Activated naive CD4-positive, alpha-beta T cell treated with anti-CD3 and anti-CD28 coated beads, Interleukin-2, amount 50 U/mL, for 72 hours (primary cell): ENCODE results near the gene RGS6. TPM values are rescaled to one million over a fixed set of nuclear protein-coding genes. Genes with fewer than 3 reads are reported as not detected.

Experiments used
- ATAC-seq, 2 donors: fragments of 150-1000 bp; cut with Tn5 transposase; 2 replicates each; pipeline ENCODE4 v1.10.0; 2021; ENCODE audit warnings: mild to moderate bottlenecking in 2 of 2, moderate library complexity in 2 of 2
- DNase-seq, 2 donors: peaks; one replicate each; pipeline ENCODE4 v3.0.0; 2021 to 2022; ENCODE audit warnings: low spot score in 2 of 2
- H3K27ac Mint-ChIP-seq, 2 donors: one replicate each; pipeline ENCODE4 v1.8.0; 2022; ENCODE audit warnings: mild to moderate bottlenecking in 2 of 2, mixed read lengths in 2 of 2
- H3K36me3 Mint-ChIP-seq, 2 donors: one replicate each; pipeline ENCODE4 v1.8.0; 2022; ENCODE audit warnings: mixed read lengths in 2 of 2
- H3K9me3 Mint-ChIP-seq, 2 donors: one replicate each; pipeline ENCODE4 v1.8.0; 2022; ENCODE audit warnings: mixed read lengths in 2 of 2
- total RNA-seq, 2 donors: library from RNA; stranded (reverse); gene quantifications; one replicate each; pipeline ENCODE4 v1.2.3, GENCODE V29; 2022

Gene RGS6
- total RNA-seq, 2 donors from 2014 or later: 0.61 to 0.64 TPM

DNA sequence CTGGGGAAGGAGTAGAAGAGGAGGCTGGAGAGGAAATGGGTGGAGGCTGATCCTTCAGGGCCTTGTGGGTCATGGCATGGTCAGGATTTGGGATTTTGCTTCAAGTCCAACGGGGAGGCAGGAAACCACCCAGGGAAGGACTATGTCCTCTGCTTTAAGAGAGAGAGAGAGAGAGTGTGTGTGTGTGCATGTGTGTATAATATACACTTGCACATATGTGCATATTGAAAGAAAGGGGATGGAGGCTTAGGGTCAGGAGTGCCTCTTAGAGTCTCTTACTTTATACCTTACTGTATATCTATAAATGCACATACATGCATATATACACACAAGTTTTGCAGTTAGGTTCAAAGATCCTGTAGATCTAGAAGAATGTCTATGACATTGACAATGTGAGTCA is 94.8 kb downstream of the RGS6 start:
- ATAC-seq (no peak), DNase-seq (no peak)
- Mint-ChIP-seq H3K27ac (no peak overlapping the region), H3K36me3 (no peaks in the 10 kb centered on the region), H3K9me3 (peaks cover 0 to 6% of the 10 kb centered on the region in 2 donors)

DNA sequence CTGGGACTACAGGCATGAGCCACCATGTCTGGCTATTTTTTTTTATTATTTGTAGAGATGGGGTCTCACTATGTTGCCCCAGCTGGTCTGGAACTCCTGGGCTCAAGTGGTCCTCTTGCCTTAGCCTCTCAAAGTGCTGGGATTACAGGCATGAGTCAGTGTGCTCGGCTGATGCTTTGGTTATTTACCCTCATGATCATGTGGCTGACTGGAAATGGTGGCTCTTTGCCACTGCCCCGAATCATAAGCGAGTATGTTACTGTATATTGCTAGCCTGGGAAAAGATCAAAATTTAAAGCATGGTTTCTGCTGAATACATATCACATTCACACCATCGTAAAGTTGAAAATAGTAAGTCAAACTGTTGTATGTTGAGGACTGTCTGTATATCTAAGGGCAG is 101.1 kb downstream of the RGS6 start:
- DNase-seq: no peak
- H3K27ac Mint-ChIP-seq: no peak overlapping the region
- H3K36me3 Mint-ChIP-seq: no peaks in the 10 kb centered on the region
- peaks cover 0 to 6% of the 10 kb centered on the region in 2 donors for H3K9me3 Mint-ChIP-seq
- ATAC-seq: no peak

DNA sequence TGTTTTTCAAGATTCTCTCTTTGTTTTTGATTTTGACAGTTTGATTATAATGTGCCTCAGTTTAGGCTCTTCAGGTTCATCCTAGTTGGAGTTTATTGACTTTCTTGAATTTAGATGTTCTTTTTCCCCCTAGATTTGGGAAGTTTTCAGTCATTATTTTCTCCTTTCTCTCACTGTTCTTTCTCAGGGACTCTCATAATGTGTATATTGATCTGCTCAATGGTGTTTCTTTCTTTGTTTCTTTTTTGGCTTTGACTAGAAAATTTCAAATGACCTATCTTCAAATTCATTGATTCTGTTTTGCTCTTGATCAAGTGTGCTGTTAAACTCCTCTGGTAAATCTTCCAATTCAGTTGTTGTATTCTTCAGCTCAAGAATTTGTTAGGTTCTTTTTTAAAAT is 108.3 kb downstream of the RGS6 start:
- ATAC-seq: no peak
- DNase-seq: no peak
- H3K9me3 Mint-ChIP-seq: peaks cover 11% of the 10 kb centered on the region in 2 donors
- H3K27ac Mint-ChIP-seq: no peak overlapping the region
- peaks cover 0 to 15% of the 10 kb centered on the region in 2 donors for H3K36me3 Mint-ChIP-seq

DNA sequence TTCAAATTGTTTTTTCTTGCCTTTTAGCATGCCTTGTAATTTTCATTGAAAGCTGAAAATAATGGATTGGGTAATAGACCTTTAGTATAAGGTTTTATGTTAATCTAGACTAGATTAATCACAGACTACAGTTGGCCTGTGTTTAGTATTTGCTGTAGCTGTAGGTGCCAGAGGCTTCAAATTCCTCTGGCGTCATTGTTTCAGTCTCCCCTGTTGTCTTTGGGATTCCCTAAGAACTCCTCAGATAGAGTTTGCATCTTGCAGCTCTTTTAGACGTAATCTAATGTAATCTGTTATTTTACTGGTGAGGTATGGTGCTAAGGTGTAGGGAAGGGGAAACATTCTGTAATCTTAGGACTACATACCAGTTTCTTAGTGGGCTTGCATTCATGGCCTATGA is 113.0 kb downstream of the RGS6 start:
- no peak overlapping the region for H3K27ac Mint-ChIP-seq
- peaks cover 0 to 14% of the 10 kb centered on the region in 2 donors for H3K36me3 Mint-ChIP-seq
- no peak for ATAC-seq
- peaks cover 5 to 11% of the 10 kb centered on the region in 2 donors for H3K9me3 Mint-ChIP-seq
- no peak for DNase-seq

DNA sequence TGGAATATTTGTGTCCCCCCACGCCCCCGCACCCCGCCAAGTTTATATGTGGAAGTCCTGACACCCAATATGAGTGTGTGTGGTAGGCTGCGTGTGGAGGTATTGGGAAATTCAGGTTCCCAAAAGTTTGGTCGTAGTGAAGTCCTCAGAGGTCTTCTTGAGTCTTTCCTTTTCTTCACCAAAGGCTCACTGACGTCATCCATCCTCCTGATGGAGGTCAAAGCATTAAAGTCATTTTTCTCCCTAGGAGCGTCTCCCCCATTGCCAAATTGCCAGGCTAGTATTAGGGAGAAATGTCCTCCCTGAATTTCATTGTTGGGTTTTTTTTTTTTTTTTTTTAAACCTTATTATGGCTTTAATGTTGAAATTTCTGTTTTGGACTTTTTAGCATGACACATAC is 113.7 kb downstream of the RGS6 start:
- Mint-ChIP-seq H3K36me3 (peaks cover 0 to 8% of the 10 kb centered on the region in 2 donors), H3K9me3 (peaks cover 5% of the 10 kb centered on the region in 2 donors), H3K27ac (no peak overlapping the region)
- ATAC-seq (no peak), DNase-seq (no peak)

DNA sequence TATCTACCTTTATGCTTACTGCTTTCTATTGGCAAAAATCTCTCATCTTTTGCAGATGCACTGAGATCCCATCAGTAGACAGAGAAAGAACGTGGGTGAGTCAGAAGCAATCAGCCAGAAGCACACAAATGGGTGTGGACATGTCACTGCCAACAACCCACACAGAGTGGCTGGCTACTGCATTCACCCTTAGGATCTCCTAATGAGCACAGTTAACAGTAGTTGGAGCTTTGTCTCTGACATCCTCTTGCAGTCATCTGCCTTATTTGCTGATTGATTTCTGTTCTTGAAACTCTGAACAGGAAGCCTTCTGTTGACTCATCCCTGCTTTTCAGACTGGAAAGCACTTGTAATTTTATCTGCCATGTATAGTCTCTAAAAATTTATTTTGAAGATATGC is 117.2 kb downstream of the RGS6 start:
- ATAC-seq: peak; percentile 97 to 100
- H3K9me3 Mint-ChIP-seq: no peaks in the 10 kb centered on the region
- no peaks in the 10 kb centered on the region for H3K36me3 Mint-ChIP-seq
- no peak overlapping the region for H3K27ac Mint-ChIP-seq
- peak in 1 of 2 donors; percentile 53 for DNase-seq

DNA sequence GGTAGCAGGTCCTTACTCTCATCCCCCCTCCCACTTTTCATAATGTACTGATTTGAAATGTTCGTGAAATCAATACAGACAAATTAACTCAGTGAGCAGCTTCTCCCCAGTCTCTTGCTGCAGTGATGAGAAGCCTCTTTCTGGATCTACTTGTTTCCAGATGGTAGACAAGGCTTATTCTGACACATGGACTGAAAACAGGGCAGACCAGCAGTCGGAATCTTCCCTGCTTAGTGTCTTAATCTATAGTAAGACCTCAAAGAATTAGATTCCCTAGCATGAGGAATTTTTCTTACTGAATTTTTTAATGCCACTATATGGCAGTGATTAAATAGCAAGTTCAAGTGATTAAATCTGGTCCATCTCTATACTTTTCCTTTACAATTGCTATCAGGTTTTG is 120.1 kb downstream of the RGS6 start:
- DNase-seq: no peak
- ATAC-seq: no peak
- no peak overlapping the region for H3K27ac Mint-ChIP-seq
- no peaks in the 10 kb centered on the region for H3K36me3 Mint-ChIP-seq
- H3K9me3 Mint-ChIP-seq: no peaks in the 10 kb centered on the region

DNA sequence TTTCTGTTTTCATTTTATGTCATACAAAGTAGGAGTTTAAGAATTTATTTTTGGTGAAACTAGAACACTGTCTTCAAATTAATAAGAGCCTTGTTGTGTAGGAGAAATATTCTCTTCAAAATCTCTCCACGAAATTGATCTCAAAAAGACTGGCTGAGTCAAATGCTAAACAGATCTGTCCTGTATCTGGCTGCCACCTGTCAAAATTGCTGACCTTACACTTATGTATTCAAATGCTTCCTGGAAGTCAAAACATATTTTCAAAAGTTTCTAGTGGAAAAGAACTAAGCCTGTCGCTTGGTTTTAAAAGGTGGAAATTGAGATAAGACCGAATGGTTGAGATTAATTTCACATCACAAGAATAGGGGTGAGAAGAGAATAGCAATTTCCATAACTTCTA is 121.4 kb downstream of the RGS6 start:
- no peak for ATAC-seq
- Mint-ChIP-seq H3K27ac (no peak overlapping the region), H3K9me3 (no peaks in the 10 kb centered on the region), H3K36me3 (no peaks in the 10 kb centered on the region)
- DNase-seq: no peak

DNA sequence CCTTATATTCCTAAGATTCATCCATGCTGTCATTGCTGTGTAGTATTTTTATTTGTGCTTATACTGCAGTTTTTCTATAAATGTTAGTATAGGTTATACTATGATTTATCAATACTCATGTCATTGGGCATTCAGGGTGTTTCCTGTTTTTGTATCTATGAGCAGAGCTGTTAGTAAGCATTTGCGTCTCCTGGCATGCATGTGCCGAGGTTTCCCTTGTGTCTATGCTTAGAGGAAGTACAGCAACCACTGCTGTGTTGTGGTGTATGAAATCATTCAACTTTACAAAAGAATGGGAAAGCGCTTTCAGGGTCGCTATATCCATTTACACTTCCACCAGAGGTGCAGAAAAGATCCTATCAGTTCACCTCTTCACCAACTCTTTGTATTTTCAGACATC is 122.7 kb downstream of the RGS6 start:
- ATAC-seq: no peak
- H3K9me3 Mint-ChIP-seq: no peaks in the 10 kb centered on the region

DNA sequence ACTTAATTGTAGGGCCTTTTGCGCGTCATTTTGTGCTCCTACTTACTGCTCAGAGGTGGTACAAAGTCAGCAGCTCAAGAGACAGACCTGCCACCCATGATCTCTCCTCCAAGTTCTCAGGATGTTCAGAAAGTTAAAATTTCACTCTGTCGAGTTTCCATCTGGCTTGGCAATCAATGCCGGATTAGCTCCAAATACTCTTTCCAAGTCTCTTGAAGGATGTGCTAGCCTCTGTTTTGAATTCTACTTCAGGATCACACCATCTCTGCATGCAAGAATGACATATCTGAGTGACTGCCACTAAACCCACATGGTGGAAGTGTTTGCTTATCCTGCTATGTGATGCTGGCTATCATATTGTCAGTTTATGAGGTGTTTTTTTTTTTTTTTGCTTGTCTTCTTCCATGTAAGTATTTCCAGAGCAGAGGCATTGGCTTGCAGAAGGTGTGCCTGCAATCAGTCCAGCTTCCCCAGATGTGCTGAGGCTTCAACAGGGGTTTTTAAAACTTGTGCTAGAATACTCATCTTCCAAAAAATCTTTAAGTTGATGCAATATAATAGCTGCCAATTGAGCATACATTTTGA is 125.6 kb downstream of the RGS6 start:
- no peak for ATAC-seq
- Mint-ChIP-seq H3K9me3 (no peaks in the 10 kb centered on the region), H3K27ac (no peak overlapping the region), H3K36me3 (no peaks in the 10 kb centered on the region)
- no peak for DNase-seq

More for the DNA sequence above, 122.7 kb downstream of the RGS6 start:
- Mint-ChIP-seq H3K27ac (no peak overlapping the region), H3K36me3 (no peaks in the 10 kb centered on the region)
- DNase-seq: no peak

DNA sequence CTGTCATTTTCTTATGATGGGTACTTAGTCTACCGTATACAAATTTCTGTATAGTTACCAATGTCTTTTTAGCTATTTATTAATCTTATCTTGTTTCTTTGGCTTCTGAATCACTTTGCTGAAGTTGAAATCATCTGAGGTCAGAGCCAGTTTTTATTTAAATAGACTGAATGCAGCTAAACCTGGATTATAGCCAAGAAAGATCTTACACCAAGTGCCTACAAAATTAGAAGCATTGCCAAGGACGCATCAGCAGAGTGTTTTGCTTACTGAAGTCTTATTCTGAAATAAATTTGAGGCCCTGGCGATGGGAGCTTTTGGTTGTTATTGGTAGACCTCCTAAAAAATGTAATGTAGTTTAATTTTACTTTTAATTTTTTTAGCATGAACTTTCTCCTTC is 128.2 kb downstream of the RGS6 start:
- DNase-seq: no peak
- Mint-ChIP-seq H3K36me3 (no peaks in the 10 kb centered on the region), H3K9me3 (no peaks in the 10 kb centered on the region), H3K27ac (no peak overlapping the region)
- no peak for ATAC-seq

DNA sequence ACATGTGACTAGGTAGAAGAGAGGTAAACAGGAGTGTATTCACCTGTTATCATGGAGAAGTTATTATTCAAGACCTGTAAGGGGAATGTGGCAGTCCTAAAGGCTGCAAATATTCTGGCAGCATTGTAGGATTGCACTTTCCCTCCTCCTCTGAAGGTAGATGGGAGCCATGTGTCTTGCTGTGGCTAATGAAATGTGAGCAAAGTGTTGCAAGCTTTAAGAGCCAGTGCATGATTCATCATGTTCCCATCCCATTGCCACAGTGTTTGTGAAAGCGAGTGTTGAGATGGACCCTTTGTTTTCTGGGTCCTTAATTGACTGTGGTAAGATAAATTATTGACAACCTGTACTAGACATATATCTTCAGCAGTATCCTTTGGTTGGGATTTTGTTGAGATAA is 128.7 kb downstream of the RGS6 start:
- H3K27ac Mint-ChIP-seq: no peak overlapping the region
- ATAC-seq (no peak), DNase-seq (no peak)
- H3K36me3 Mint-ChIP-seq: no peaks in the 10 kb centered on the region
- no peaks in the 10 kb centered on the region for H3K9me3 Mint-ChIP-seq

DNA sequence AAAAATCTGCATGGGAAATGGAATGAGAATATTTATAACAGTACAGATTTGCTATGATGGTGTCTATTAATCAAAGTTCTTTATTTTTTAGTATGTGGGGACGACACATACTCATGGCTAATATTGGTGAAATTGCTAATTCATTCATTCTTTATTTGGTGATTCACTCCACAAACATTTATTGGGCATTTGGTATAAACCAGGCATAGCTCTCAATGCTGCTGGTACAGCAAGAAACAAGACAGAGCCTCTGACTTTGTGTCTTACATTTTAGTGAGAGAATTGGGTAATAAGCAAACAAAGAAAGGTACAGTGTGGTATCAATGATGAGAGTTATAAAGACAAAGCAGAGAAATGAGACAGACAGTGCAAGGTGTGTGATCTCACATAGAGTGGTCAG is 129.5 kb downstream of the RGS6 start:
- Mint-ChIP-seq H3K9me3 (no peaks in the 10 kb centered on the region), H3K36me3 (no peaks in the 10 kb centered on the region), H3K27ac (no peak overlapping the region)
- ATAC-seq: no peak
- no peak for DNase-seq

DNA sequence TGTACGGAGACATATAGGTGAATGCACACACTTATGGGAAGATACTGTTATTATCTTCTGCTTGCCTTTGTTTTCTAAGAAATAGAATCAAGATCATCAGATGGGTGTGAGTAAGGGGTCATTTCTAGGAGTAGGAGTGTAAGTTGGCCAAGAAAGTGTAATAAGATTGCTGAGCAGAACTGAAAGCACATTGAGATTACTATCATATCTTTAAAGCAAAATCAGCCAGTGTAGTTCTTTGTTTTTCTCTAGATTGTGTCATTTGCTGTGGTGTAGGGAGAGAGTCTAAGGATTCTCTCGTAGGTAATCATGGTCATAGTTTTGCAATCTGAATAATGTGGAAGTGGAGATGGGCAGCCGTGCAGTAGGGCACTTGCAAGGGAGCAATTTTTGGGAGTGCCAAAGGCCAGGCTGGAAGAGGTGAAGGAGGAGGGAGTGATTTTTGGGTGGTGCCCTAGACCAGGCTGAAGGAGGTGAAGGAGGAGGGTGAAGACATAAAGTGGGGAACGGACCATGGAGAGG is 131.6 kb downstream of the RGS6 start:
- Mint-ChIP-seq H3K27ac (no peak overlapping the region), H3K9me3 (no peaks in the 10 kb centered on the region), H3K36me3 (no peaks in the 10 kb centered on the region)
- ATAC-seq (no peak), DNase-seq (no peak)

DNA sequence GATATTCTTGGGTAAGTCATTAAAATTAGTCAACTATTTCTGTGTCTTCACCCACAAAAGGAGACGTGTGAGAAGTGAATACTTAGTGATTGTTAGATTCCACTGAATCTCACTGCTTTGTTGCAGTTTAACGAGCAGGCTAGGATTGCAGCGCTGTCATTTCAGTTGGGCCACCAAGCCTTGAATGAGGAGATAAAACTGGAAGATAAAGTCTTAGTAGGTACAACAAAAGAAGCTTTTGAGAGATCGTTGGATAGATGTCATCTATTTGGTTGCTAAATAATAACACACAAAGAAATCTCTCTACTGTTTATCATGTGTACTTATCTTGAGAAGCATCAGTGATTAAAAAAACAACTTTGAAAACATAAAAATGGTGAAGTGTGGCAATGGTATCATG is 132.3 kb downstream of the RGS6 start:
- no peak overlapping the region for H3K27ac Mint-ChIP-seq
- H3K36me3 Mint-ChIP-seq: no peaks in the 10 kb centered on the region
- ATAC-seq (no peak), DNase-seq (no peak)
- no peaks in the 10 kb centered on the region for H3K9me3 Mint-ChIP-seq

DNA sequence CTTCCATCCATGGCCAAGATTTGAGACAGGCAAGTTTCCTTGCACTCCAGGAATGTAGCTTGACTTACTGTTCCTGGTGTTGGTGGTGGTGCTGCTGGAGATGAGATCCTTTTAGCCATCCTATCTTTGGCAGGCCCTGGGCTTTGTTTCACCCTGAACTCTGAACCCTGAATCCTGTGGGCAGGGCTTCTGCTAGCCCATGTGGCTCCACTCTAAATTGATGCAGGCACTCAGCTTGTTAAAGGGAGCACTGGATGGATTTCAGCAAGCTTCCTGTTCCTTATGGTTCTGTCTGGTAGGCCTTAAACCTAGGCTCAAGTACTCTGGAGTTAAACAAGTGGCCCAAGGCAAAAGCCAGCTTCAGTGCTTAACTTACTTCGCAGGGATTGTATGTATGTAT is 138.2 kb downstream of the RGS6 start:
- Mint-ChIP-seq H3K27ac (no peak overlapping the region), H3K9me3 (no peaks in the 10 kb centered on the region), H3K36me3 (no peaks in the 10 kb centered on the region)
- DNase-seq: no peak
- ATAC-seq: no peak

DNA sequence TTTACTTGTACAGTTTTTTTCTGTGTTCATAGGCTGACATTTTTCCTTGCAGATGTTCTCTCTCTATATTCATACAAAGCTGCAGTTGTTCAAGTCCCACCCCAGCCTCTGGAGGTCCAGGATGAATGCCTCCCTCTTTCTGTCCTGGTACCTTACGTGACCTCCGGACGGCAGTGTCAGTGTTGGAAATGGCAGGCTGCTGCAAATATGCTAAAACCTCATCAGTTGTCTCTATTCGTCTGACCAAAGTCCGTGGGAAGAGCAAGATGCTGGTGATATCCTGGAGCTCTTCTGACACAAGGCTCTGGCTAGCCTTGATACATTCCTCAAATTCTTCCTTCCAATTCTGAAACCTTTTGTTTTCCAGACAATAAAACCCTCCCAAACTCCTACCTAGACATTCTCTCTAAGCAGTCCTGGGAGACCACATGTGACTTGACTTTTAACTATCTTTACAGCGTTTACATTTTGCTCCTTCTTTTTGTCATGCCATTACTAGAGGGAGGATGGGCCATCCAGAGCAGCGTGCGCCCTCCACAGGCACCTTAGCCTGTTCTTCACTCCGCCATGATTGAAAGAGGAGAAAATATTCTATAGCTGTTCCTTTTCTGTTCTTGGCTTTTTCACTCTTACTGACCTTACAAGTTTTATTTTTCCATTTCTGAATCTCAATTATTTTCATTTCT is 143.6 kb downstream of the RGS6 start:
- ATAC-seq: no peak
- no peak overlapping the region for H3K27ac Mint-ChIP-seq

DNA sequence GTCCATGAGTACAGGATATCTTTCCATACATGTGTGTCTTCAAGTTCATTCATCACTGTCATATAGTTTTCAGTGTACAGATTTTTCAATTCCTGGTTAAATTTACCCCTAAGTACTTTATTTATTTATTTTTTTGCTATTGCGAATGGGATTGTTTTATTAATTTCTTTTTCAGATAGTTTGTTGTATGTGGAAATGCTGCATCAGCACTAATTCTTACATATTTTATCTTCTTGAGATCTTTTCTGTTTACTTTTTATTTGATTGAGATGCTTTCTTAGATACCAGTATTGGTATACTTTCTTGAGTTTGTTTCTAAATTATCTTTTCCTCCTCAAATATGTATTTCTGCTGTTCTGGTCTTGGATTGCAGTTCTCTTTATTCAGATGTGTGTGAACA is 148.9 kb downstream of the RGS6 start:
- H3K9me3 Mint-ChIP-seq: no peaks in the 10 kb centered on the region
- H3K36me3 Mint-ChIP-seq: no peaks in the 10 kb centered on the region
- DNase-seq (no peak), ATAC-seq (no peak)
- no peak overlapping the region for H3K27ac Mint-ChIP-seq

More for the DNA sequence above, 143.6 kb downstream of the RGS6 start:
- no peaks in the 10 kb centered on the region for H3K36me3 Mint-ChIP-seq
- H3K9me3 Mint-ChIP-seq: no peaks in the 10 kb centered on the region
- DNase-seq: no peak
